Measurements from ENCODE around the gene LYRM2.

The LYRM2 gene

GRCh38 chr6:89567630-89568390 is 70.7 kb downstream of the LYRM2 start:
- Histone ChIP-seq H2BK5ac (ENCODE audit: low read length) (peak overlapping the region; percentile 0), H3K27ac (replicated peaks; ENCODE audit: low read length) (peak overlapping the region; percentile 94), H3K4ac (ENCODE audit: low read length) (no peak overlapping the region), H3K23ac (ENCODE audit: low read depth, low read length, poor library complexity) (no peak overlapping the region), H3K18ac (ENCODE audit: low read length) (peak overlapping the region; percentile 15), H4K91ac (ENCODE audit: low read depth, low read length, poor library complexity) (no peak overlapping the region), H2AFZ (ENCODE audit: low read length) (peak overlapping the region; percentile 57), H2BK120ac (ENCODE audit: low read depth, low read length) (no peak overlapping the region), H3K4me3 (ENCODE audit: low read length in 2 of 2) (peak overlapping the region in 1 of 2 donors; percentile 27), H3K4me1 (ENCODE audit: control insufficient read depth in 2 of 2, insufficient read depth in 1 of 2, low read depth in 1 of 2, low read length in 2 of 2) (peaks cover 34 to 39% of the 10 kb centered on the region in 2 donors), H3K4me2 (ENCODE audit: insufficient read depth, low read length, poor library complexity, severe bottlenecking) (no peak overlapping the region), H2BK15ac (ENCODE audit: low read length) (no peak overlapping the region), H3K9me3 (replicated peaks in 1 of 2; ENCODE audit: control insufficient read depth in 2 of 2, insufficient read depth in 1 of 2, low read depth in 1 of 2, low read length in 2 of 2) (no peaks in the 10 kb centered on the region), H3K27me3 (ENCODE audit: control insufficient read depth in 3 of 3, insufficient read depth in 3 of 3, low read depth in 1 of 3, low read length in 3 of 3) (no peaks in the 10 kb centered on the region), H4K8ac (ENCODE audit: low read depth, low read length) (no peak overlapping the region), H3K14ac (ENCODE audit: low read length) (no peak overlapping the region), H3K36me3 (replicated peaks in 1 of 2; ENCODE audit: control insufficient read depth in 2 of 2, insufficient read depth in 2 of 2, low read length in 2 of 2) (peaks cover 0 to 2% of the 10 kb centered on the region in 2 donors), H3K79me1 (ENCODE audit: low read depth, low read length) (no peaks in the 10 kb centered on the region), H3K9ac (ENCODE audit: low read depth, low read length, poor library complexity) (no peak overlapping the region), H2AK5ac (ENCODE audit: low read depth, low read length) (peak overlapping the region; percentile 57), H2BK12ac (ENCODE audit: low read length) (no peak overlapping the region)
- no CpG with 5 or more reads among the region's 6 CpGs for WGBS, 2 donors (ENCODE audit: extremely low coverage in 2 of 2, insufficient read length in 2 of 2, insufficient replicate concordance in 1 of 2)
- DNase-seq (ENCODE audit: low spot score) = no peak

GRCh38 chr6:89566930-89567629 is 71.5 kb downstream of the LYRM2 start:
- H2AFZ ChIP-seq (ENCODE audit: low read length) = peak overlapping the region; percentile 57
- no peak overlapping the region for H2AK5ac ChIP-seq (ENCODE audit: low read depth, low read length)
- peak overlapping the region; percentile 94 for H3K27ac ChIP-seq (replicated peaks; ENCODE audit: low read length)
- WGBS, 2 donors (ENCODE audit: extremely low coverage in 2 of 2, insufficient read length in 2 of 2, insufficient replicate concordance in 1 of 2) = no CpG with 5 or more reads among the region's 16 CpGs
- H3K9me3 ChIP-seq (replicated peaks in 1 of 2; ENCODE audit: control insufficient read depth in 2 of 2, insufficient read depth in 1 of 2, low read depth in 1 of 2, low read length in 2 of 2) = no peaks in the 10 kb centered on the region
- no peak overlapping the region for H3K4me2 ChIP-seq (ENCODE audit: insufficient read depth, low read length, poor library complexity, severe bottlenecking)
- no peak overlapping the region for H3K23ac ChIP-seq (ENCODE audit: low read depth, low read length, poor library complexity)
- H2BK15ac ChIP-seq (ENCODE audit: low read length) = no peak overlapping the region
- no peak overlapping the region for H3K18ac ChIP-seq (ENCODE audit: low read length)
- no peak overlapping the region for H4K91ac ChIP-seq (ENCODE audit: low read depth, low read length, poor library complexity)
- DNase-seq (ENCODE audit: low spot score) = peak; percentile 91
- no peaks in the 10 kb centered on the region for H3K79me1 ChIP-seq (ENCODE audit: low read depth, low read length)
- H3K36me3 ChIP-seq (replicated peaks in 1 of 2; ENCODE audit: control insufficient read depth in 2 of 2, insufficient read depth in 2 of 2, low read length in 2 of 2) = peaks cover 0 to 2% of the 10 kb centered on the region in 2 donors
- peaks cover 41 to 47% of the 10 kb centered on the region in 2 donors for H3K4me1 ChIP-seq (ENCODE audit: control insufficient read depth in 2 of 2, insufficient read depth in 1 of 2, low read depth in 1 of 2, low read length in 2 of 2)
- no peak overlapping the region for H3K14ac ChIP-seq (ENCODE audit: low read length)
- H2BK120ac ChIP-seq (ENCODE audit: low read depth, low read length) = no peak overlapping the region
- no peak overlapping the region for H2BK12ac ChIP-seq (ENCODE audit: low read length)
- H3K27me3 ChIP-seq (ENCODE audit: control insufficient read depth in 3 of 3, insufficient read depth in 3 of 3, low read depth in 1 of 3, low read length in 3 of 3) = no peaks in the 10 kb centered on the region
- H2BK5ac ChIP-seq (ENCODE audit: low read length) = peak overlapping the region; percentile 80
- no peak overlapping the region for H4K8ac ChIP-seq (ENCODE audit: low read depth, low read length)
- no peak overlapping the region for H3K4ac ChIP-seq (ENCODE audit: low read length)
- no peak overlapping the region for H3K9ac ChIP-seq (ENCODE audit: low read depth, low read length, poor library complexity)
- peak overlapping the region in 1 of 2 donors; percentile 30 for H3K4me3 ChIP-seq (ENCODE audit: low read length in 2 of 2)

- H3K9me3 ChIP-seq (replicated peaks in 1 of 2; ENCODE audit: control insufficient read depth in 2 of 2, insufficient read depth in 1 of 2, low read depth in 1 of 2, low read length in 2 of 2) = no peaks in the 10 kb centered on the region
- no peak overlapping the region for H3K14ac ChIP-seq (ENCODE audit: low read length)
- H4K91ac ChIP-seq (ENCODE audit: low read depth, low read length, poor library complexity) = peak overlapping the region; percentile 81
- peak overlapping the region; percentile 57 for H2AFZ ChIP-seq (ENCODE audit: low read length)
- no peak overlapping the region for H3K9ac ChIP-seq (ENCODE audit: low read depth, low read length, poor library complexity)
- H2BK120ac ChIP-seq (ENCODE audit: low read depth, low read length) = peak overlapping the region; percentile 32
- peak overlapping the region; percentile 31 for H3K4ac ChIP-seq (ENCODE audit: low read length)
- H4K8ac ChIP-seq (ENCODE audit: low read depth, low read length) = no peak overlapping the region
- peak overlapping the region in 1 of 2 donors; percentile 30 for H3K4me3 ChIP-seq (ENCODE audit: low read length in 2 of 2)
- H3K27ac ChIP-seq (replicated peaks; ENCODE audit: low read length) = peak overlapping the region; percentile 94
- H3K23ac ChIP-seq (ENCODE audit: low read depth, low read length, poor library complexity) = no peak overlapping the region
- peak overlapping the region; percentile 15 for H3K4me2 ChIP-seq (ENCODE audit: insufficient read depth, low read length, poor library complexity, severe bottlenecking)
- no peaks in the 10 kb centered on the region for H3K79me1 ChIP-seq (ENCODE audit: low read depth, low read length)
- peak; percentile 9 for DNase-seq (ENCODE audit: low spot score)
- no CpG with 5 or more reads among the region's 10 CpGs for WGBS, 2 donors (ENCODE audit: extremely low coverage in 2 of 2, insufficient read length in 2 of 2, insufficient replicate concordance in 1 of 2)
- peak overlapping the region; percentile 13 for H2BK15ac ChIP-seq (ENCODE audit: low read length)
- peak overlapping the region; percentile 35 for H2BK12ac ChIP-seq (ENCODE audit: low read length)
- peak overlapping the region; percentile 53 for H3K18ac ChIP-seq (ENCODE audit: low read length)
- peak overlapping the region; percentile 66 for H2AK5ac ChIP-seq (ENCODE audit: low read depth, low read length)
- H3K36me3 ChIP-seq (replicated peaks in 1 of 2; ENCODE audit: control insufficient read depth in 2 of 2, insufficient read depth in 2 of 2, low read length in 2 of 2) = peaks cover 0 to 2% of the 10 kb centered on the region in 2 donors
- no peaks in the 10 kb centered on the region for H3K27me3 ChIP-seq (ENCODE audit: control insufficient read depth in 3 of 3, insufficient read depth in 3 of 3, low read depth in 1 of 3, low read length in 3 of 3)
- H2BK5ac ChIP-seq (ENCODE audit: low read length) = peak overlapping the region; percentile 80
- H3K4me1 ChIP-seq (ENCODE audit: control insufficient read depth in 2 of 2, insufficient read depth in 1 of 2, low read depth in 1 of 2, low read length in 2 of 2) = peaks cover 46 to 52% of the 10 kb centered on the region in 2 donors
Observed at GRCh38 chr6:89566008-89566800, 72.3 kb downstream of the LYRM2 start.
